ENCODE results near the gene ABHD16A.

The ABHD16A gene
- 8.4 reads per million, percentile 28 among the genes with 10 or more reads in this experiment for total RNA-seq

DNA sequence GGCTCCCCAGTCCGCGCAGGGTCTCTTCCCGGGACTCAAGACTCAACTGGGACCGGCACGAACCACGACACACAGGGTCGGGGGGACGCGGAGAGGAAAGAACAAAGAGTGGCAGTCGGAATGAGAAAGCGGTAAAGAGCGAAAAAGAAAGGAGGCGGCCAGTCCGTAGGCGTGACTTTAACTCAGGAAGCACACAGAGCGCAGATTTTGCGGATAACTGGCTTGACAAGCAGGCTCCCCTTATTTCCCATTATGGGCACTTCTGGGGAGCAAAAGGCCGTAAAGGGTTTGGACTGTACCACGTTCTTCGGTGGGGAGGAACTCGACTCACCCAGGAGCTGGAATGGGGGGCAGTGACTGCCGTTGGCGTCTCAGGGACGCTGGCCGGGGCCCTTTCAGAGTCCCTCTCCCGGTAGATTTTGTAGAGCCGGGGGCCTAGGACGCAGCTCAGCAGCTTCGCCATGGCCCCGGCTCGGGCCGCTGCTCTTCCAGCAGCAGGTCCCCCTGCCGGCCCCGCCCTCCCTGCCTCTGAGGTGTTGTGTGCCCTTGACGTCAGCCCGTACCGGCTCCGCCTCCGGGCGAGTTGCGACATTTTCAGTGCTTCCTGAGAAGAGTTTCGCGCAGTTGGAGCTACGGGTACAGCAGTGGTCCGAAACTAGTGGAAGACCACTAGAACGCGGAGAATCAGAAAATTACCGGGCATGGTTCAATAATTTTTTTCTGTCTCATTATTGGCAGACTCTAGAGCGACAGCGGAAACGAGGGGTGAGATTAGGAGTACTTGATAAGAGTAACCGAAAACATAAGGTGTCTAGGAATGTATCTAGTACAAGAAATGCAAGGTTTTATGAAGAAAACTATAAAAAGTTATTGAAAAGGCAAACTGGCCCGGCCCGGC is at the start of gene ABHD16A:
TSS of gene ABHD16A (minus strand) at position 506 of the 898 bp plus-strand sequence. CDS start at position 463, 43 bp downstream.
- peak; percentile 94 for DNase-seq

GRCh38 chr6:31752739-31753319 is 49.7 kb upstream of the ABHD16A start:
- DNase-seq: no peak

DNA sequence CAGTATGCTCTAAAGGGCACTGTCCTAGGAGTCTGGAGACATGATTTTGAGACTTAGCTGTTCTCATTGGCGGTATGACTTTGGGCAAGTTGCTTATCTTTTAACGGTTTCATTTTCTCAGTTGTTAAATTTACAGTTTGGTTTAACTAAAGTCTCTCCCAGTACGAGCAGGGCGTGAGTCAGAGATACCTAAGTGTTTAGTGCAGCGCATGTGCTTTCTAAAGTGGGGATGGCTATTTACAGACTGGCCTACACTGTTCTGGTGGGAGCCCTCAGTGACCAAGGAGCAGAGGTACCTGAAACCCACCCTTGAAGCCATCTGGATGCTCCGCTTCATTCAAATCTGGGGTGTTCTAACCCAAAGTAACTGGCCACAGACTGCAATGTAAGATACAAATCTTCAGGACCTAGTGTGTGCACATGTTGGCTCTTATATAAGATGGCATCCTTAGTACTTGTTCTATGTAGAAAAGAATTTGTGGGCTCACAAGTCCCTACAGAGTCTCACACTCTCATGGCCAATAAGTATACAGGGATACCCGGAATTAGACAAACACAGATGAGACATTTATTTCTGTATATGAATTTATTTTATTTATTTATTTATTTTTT is 47.4 kb upstream of the ABHD16A start:
- DNase-seq: no peak

DNA sequence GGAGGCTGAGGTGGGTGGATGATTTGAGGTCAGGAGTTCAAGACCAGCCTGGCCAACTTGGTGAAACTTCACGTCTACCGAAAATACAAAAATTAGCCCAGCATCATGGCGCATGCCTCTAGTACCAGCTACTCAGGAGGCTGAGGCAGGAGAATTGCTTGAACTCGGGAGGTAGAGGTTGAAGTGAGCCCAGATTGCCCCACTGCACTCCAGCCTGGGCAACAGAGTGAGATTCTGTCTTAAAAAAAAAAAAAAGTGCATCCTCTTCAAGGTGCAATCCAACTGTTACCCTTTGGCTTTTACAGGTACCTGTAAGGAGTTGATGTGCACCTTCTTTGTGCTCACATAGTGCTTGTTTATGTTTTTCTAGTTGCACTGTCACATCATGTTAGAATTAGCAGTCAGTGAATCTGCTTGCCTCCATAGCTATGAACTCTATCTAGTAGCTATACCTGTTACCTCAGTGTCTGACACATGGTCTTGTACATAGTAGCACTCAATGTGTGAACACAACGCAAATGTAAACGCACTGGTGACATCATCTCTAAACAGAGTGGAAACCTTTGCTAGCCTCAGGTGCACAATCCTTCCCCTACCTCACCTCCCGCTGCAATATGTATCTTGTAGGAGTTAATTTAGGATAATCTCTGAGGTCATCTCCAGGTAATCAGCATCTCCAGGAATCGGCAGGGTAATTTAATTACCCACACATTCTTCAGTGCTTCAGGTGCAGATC is 46.3 kb upstream of the ABHD16A start:
- no peak for DNase-seq

GRCh38 chr6:31744422-31744821 is 41.3 kb upstream of the ABHD16A start:
- DNase-seq: no peak

- DNase-seq: no peak
Measured at GRCh38 chr6:31742894-31743293, 39.8 kb upstream of the ABHD16A start.

DNA sequence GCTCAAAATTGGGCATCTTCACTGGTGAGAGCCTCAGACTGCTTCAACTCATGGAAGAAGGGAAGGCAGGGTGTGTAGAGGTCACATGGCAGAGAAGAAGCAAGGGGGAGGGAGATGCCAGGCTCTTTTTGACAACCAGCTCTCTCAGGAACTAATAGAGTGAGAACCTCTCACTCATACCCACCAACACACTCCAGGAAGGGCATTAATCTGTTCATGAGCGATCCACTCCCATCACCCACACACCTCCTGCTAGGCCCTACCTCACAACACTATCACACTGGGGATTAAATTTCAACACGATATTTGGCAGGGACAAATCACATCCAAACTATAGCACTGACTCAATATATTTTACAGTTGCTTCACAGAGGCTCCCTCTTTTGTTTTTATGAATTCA is 38.7 kb upstream of the ABHD16A start:
- no peak for DNase-seq

DNA sequence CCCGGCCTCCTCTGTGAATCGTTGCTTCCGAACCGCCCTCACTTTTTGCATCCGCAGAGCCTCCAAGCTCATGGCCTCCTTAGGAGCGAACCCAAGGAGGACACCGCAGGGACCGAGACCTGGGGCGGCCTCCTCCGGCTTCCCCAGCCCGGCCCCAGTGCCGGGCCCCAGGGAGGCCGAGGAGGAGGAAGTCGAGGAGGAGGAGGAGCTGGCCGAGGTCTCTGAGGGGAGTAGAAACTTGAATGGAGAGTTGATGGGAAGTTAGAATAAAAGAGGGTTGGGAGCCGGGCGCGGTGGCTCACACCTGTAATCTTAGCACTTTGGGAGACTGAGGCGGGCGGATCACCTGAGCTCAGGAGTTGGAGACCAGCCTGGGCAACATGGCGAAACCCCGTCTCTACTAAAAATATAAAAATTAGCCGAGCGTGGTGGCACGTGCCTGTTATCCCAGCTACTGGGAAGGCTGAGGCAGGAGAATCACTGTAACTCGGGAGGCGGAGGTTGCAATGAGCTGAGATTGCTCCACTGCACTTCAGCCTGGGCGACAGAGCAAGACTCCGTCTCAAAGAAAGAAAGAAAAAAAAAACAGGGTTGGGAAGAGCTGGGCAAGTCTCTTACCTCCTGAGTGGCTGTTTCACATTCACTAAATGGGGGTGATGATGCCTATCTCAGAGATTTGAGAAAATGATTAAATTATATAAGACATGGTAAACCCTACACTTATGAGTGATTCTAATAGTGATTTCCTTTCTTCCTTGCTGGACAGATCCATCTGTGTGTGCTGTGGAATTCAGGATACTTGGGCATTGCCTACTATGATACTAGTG is 37.5 kb upstream of the ABHD16A start:
- DNase-seq: no peak

- DNase-seq: peak; percentile 91
Measured at GRCh38 chr6:31739639-31740396, 36.7 kb upstream of the ABHD16A start, which contains the start of gene MSH5. TSS of gene MSH5 (plus strand) at chr6:31740005. CDS start at chr6:31740467, 462 bp downstream.

DNA sequence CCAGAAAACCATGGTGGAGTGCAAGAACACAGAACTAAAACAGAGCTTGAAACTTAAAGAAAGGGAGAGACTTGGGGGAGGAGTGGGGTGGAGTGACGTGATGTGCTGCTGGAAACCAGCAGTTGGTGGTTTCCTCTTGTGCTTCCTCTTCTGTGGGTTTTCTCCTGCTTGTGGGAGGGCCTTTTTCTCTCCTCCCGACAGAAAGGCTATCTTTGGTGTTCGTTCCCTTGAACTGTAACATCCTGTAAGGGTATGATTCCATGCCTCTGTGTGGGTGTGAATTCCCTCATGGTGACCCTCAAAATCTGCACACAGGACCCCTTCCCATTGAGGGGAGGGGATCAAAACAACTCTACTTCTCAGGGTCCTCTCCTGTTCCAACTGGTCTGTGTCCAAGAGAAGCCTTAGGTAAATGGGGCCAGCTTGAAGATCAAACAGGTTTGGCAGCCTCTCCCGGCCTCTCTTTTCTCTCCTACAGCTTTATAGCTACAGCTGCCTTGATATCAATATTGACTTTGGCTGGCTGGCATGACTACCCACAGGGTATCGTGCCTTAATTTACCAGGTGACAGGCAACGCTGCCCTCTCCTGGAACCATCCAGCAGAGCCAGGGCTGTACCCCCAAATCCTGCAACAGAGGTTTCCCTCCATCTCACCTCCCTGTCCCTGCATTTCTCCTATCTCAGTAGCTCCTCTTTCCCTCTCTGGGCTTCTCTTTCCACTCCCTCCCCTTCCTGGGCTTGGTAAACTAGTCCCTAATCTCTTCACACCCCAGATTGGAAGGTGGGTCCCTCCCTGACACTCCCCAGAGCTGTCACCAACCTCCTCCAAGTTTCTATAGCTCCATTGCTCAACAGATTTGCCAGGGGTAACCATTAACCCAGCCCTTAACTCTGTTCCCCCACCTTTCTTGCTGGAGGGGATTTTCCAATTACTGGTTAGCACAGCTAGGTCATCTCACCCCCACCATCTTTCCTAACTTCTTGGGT is 35.2 kb upstream of the ABHD16A start:
- DNase-seq: peak; percentile 62

GRCh38 chr6:31737315-31737990 is 34.3 kb upstream of the ABHD16A start:
- no peak for DNase-seq

DNA sequence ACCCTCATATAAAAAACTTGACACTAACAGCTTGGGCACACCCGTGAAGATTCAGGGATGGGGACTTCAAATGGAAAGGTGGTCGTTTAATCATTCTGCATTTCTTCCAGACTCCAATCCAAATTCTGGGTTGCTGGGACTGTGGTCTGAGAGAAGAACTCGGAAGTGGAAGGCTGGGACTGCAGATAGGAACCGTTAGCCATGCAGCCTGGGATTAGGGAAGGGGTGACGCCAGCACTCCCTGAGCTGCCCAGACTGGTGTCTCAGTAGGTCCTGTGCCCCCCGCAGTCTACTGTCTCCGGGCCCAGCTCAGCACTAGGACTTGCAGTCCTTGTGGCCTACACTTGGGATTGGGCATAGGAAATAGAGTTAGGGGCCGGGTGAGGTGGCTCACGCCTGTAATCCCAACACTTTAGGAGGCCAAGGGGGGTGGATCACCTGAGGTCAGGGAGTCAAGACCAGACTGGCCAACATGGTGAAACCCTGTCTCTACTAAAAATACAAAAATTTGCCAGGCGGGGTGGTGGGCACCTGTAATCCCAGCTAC is 33.7 kb upstream of the ABHD16A start:
- no peak for DNase-seq

DNA sequence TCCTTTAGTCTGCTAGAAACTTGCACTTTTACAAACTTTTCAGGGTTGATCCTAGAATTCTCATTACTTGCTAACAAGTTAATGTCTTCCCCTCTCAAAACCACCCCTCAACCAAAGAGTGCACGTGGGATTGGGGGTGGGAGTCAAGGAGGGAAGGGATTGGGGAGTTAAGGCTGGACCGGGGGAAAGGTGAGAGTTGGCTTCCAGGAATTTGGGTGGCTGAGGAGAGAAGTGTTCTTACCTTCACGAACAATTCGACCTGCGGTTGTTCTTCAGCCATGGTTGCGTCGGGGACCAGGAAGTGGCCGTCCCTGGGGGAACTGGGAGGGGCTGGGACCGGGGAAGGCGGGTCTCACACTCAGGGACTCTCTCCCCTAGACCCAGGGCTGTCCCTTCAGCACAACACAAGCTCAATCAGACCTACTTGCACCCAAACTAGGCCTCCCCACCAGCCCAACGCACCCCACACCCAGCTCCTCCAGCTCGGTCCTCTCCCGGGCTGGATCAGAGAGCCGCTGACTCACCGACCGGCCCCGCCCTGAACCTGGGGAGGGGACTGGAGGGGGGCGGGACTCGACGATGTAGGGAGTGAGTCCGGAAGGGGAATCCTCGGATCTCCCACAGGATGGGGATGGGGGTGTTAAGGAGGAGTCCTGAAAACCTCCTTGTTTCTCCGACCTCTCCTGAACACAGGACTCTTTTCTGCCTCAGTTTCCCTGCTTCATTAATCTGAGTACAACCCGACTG is 33.1 kb upstream of the ABHD16A start, which contains the start of gene CLIC1:
TSS of gene CLIC1 (minus strand) at position 510 of the 747 bp plus-strand sequence. CDS start at position 280, 230 bp downstream.
- peak; percentile 60 for DNase-seq

DNA sequence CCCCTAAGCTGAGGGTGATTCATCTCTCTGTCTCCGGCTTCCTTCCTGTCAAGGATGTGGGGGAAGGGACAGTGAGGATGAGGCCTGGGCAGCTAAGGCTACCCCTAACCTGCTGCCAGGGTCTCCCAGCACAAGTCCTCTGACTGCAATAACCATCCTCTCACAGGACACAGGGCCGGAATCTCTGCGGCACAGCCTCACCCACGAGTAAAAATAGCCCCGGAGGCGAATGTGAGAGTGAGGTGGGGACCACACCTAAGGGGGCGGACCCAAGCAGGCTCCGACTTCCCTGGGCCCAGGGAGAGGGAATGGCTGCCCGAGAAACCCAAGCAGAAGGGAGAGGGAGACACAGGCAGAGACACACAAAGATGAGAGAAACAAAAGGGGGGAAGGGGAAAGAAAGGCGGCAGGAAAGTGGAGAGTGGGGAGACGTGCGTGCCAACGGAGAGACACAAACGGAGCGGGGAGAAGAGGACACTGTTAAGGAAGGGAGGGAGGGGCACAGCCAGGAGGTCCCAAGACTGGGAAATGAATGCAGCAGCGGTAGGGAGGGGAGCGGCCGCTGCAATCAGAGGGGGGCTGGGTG is 31.8 kb upstream of the ABHD16A start:
- peak; percentile 52 for DNase-seq

DNA sequence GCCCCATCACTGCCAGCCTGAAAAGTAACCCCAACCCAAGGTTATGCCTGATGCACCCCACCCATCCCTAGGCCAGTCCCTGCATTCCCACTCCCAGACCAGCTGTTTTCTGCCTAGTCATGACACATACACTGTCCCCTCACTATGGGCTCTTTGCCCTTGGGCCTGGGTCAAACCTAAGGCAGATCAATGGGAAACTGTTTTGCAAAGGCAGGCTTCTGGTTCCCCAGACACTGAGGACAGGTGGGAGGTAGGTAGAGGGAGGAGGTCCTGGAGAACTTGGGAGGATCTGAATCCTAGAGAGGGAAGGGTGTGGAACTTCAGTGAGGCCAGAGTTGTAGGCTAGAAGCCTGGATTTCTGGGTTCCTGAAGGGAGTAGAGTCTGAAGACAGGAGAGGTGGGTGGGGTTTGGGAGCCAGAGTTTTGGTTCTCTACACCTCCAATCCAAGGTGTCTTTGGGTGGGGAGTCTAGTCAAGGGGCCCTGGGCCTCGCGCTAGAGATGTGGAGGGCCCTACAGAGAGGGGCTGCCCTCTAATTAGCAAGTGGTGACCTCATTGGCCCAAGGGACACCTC is 31.2 kb upstream of the ABHD16A start:
- DNase-seq: no peak

- no peak for DNase-seq
Measured at GRCh38 chr6:31733734-31734133, 30.6 kb upstream of the ABHD16A start.

- no peak for DNase-seq
Measured at GRCh38 chr6:31732029-31732428, 28.9 kb upstream of the ABHD16A start.
